GM12892 (cell line): ENCODE results near the gene SORBS1.
A peak's percentile ranks its signal among the peaks of the same experiment; 100 is the strongest.

Experiments used
- DNase-seq: peaks from one replicate; pipeline ENCODE4 v3.0.0; 2011; ENCODE audit not compliant: insufficient read length
- FAIRE-seq: peaks from 2 replicates; lab custom pipeline; 2011; peaks lifted over from hg19 to GRCh38; lab: Jason Lieb, UNC
- POLR2A ChIP-seq: IDR thresholded peaks from 2 replicates; pipeline ENCODE4 v1.6.1; 2011; ENCODE audit warnings: low read depth, low read length, control low read depth
- POLR2AphosphoS5 ChIP-seq: IDR thresholded peaks from 2 replicates; pipeline ENCODE4 v1.6.1; 2011; ENCODE audit warnings: low read depth, low read length, control low read depth
- TAF1 ChIP-seq: IDR thresholded peaks from 2 replicates; pipeline ENCODE4 v1.6.1; 2011; ENCODE audit warnings: low read depth, mild to moderate bottlenecking, control low read depth, low read length, borderline replicate concordance

The SORBS1 gene

DNA sequence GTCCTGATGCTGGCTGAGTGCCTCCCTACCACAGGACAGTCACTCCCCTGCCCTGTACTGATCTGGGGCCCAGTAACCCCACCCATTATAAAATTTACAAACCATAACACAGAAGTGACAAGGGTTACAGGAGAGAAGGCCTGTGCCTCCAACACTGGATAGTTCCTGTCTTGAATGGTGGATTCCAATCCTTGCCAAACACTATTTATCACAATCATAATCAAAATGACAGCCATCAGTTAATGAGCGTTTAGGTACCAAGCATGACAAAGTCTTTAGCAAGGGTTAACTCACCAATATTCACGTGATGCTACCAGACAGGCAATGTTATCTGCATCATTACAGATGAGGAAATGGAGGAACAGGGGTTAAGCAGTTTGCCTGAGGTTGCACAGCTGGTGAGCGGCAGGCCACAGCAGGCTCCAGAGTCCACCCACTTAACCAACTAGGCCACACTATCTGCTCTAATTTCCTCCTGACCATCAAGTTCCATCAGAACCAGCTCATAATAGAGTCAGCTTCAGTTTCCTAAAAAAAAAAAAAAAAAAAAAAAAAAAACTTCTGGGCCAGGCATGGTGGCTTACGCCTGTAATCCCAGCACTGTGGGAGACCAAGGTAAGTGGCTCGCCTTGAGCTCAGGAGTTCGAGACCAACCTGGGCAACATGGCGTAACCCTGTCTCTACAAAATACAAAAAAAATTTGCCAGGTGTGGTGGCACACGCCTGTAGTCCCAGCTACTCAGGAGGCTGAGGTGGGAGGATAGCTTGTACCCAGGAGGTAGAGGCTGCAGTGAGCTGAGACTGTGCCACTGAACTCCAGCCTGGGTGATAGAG is 284.6 kb downstream of the SORBS1 start:
- no peak for FAIRE-seq
- TF ChIP-seq TAF1 = no peak
- TF ChIP-seq POLR2A = no peak
- no peak for TF ChIP-seq POLR2AphosphoS5
- DNase-seq = no peak

- no peak for DNase-seq
- FAIRE-seq = no peak
- TF ChIP-seq POLR2A (no peak), POLR2AphosphoS5 (no peak), TAF1 (no peak)
These were observed 285.3 kb downstream of the SORBS1 start for GRCh38 chr10:95275726-95276366.

DNA sequence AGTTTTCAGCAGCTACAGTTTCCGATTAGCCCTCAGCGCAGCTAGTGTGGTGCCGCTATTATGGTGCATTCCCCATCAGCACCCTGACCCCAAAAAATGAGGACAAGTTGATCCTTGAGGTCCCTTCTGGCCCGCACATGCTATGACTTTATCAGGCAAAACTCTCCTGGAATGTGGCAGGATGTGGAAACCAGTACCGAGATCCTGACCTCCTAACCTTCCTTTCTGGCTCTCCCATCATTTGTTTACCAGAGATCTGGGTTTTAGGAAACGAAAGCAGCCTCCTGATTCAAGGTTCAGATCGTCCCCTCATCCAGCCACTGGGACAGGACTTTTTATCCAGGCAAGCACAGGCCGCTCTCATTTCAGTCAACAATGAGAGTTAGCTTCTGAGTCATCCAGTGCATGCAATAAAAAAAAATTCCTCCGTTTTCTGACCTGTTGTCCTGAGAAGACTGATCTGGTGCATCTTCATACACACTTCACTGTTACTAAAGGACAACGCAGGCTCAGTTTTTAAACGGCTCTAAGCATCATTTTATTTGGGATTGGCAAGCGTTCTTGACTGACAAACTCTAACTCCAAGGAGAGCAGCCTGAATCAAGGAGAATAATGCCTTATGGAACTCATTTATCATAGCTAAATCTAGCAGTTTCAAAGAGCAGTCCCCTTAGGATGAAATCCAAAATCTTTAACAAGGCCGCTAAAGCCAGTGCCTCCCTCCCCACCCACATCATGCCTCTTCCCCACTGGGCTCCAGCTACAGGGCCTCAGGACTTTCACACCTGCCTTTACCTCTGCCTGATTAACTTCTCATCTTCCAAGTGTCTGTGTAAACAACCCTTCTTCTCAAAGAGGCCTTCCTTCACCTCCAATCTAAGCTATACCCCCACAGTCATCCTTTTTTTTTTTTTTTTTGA is 287.5 kb downstream of the SORBS1 start:
- FAIRE-seq (no peak), DNase-seq (no peak)
- TF ChIP-seq TAF1 = no peak
- no peak for TF ChIP-seq POLR2AphosphoS5
- no peak for TF ChIP-seq POLR2A

DNA sequence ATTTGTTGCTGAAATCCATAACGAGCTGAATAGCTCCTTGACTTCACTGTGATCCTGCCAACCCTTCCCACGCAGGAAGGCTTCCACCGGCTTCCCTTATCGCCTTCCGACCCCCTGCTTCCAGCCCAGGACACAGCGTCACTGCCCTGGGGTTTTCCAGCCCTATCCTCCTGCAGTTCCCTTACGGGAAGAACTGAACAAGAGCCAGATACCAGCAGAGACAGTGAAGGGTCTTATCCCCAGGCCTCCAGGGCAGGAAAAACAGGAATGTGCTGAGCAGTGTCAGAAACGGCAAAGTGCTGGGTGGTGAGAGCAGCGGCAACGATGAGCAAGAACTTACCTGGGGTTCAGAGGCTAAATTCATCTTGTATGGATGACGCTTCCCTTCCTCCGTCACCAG is 292.7 kb downstream of the SORBS1 start:
- FAIRE-seq (no peak), DNase-seq (no peak)
- no peak for TF ChIP-seq POLR2AphosphoS5
- TF ChIP-seq TAF1 = no peak
- TF ChIP-seq POLR2A = no peak

DNA sequence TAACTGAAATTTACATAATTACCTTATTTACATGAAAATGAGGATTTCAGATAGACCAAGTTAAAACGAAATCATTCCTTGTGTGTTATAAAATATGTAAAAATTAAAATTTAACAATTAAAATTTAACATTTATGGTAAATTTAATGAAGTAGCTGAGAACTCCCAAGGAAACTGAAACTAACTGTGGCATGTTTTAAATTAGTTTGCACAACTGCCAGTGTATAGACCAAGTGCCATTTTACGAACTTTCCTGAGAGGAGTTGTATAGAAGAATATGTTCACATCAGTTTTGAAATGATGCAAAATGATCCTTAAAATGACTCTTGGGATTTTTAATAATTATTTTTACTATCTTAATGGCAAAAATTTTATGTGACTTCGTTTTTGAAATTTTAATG is 293.9 kb downstream of the SORBS1 start:
- TF ChIP-seq POLR2AphosphoS5 = no peak
- no peak for TF ChIP-seq POLR2A
- no peak for TF ChIP-seq TAF1
- no peak for DNase-seq
- no peak for FAIRE-seq

DNA sequence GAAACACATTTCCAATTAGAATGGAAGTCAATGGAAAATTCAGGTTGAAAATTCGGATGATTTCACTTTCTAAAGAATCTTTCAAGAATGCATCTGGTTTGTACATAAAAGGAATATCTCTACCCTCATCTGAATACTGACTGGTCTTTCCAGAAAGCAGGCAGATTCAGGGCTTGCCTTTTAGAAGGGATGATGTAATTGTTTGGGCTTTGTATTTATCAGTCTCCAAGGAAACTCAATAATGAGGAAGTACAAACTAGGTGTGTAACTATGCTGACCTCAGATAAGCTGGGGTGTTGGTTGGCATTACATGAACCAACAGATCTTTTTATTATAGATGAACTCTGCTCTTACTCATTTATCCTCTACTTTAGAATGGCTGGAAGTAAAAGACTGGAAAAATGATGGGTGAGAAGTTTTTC is 294.5 kb downstream of the SORBS1 start:
- peak; percentile 48 for FAIRE-seq
- no peak for DNase-seq

GRCh38 chr10:95265572-95265971 is 295.6 kb downstream of the SORBS1 start:
- TF ChIP-seq TAF1 = no peak
- no peak for TF ChIP-seq POLR2AphosphoS5
- no peak for TF ChIP-seq POLR2A
- no peak for DNase-seq
- no peak for FAIRE-seq

More for the DNA sequence above, 294.5 kb downstream of the SORBS1 start:
- TF ChIP-seq POLR2A (no peak), TAF1 (no peak), POLR2AphosphoS5 (no peak)

DNA sequence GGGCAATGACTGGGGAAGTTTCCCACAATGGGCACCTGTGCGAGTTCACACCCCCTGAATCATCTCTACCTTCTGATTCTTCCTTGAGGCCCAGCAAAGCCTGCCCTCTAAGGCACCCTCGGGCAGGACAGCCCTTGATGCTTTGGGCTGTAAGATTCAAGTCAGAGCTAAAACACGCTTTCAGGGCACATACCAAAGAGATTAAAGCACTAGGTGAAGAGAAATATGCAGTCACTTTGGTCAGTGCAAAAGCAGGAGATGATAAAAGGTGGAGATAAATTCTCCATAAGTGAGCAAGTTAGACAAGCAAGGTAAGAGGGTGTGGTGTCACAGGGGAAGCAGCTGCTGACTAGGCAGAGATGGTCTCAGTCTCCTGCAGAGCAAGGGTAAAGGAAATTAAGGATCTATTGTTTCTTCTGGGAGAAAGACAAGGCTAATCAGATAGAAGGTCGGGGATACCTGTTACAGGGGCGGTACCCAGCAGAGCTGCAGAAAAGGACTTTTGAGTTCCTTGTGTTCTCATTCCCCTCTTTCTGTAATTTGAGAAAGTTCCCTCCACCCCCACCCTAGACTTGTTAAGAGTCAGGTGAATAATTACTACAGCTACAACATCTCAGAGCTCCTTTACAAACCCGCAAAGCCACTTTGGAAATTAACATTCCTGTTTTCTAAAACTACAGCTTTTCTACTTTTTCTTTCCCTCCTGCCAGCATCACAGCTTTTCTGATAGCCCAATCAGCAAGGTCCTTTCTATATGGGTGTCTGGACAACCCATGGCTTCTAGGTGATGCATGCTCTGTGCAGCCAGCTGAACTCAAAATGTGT is 296.7 kb downstream of the SORBS1 start:
- no peak for DNase-seq
- TF ChIP-seq POLR2A = no peak
- no peak for TF ChIP-seq TAF1
- no peak for TF ChIP-seq POLR2AphosphoS5
- FAIRE-seq = no peak

- FAIRE-seq = no peak
- no peak for TF ChIP-seq TAF1
- TF ChIP-seq POLR2AphosphoS5 = no peak
- TF ChIP-seq POLR2A = no peak
- no peak for DNase-seq
These were observed 297.3 kb downstream of the SORBS1 start for GRCh38 chr10:95263864-95264226.

- no peak for TF ChIP-seq TAF1
- TF ChIP-seq POLR2A = no peak
- no peak for TF ChIP-seq POLR2AphosphoS5
- no peak for DNase-seq
- FAIRE-seq = no peak
These were observed 298.2 kb downstream of the SORBS1 start for GRCh38 chr10:95262763-95263518.
